Trophoblast cell (in vitro differentiated cells and primary cell): ENCODE data around the gene EMP2.

Experiments
- DNase-seq, 2 donors: peaks; one replicate each; pipeline ENCODE4 v3.0.0-alpha.2; 2016
- H2AFZ ChIP-seq: 2 replicates; pipeline ENCODE4 v1.6.1; 2013; ENCODE audit warnings: low read length, moderate library complexity, mild to moderate bottlenecking; ENCODE audit not compliant: insufficient read depth, poor library complexity
- H2AK5ac ChIP-seq: 2 replicates; pipeline ENCODE4 v1.6.1; 2013; ENCODE audit warnings: mild to moderate bottlenecking, low read length
- H2BK120ac ChIP-seq: 2 replicates; pipeline ENCODE4 v1.6.1; 2013; ENCODE audit warnings: low read length, mild to moderate bottlenecking, moderate library complexity; ENCODE audit not compliant: insufficient read depth, poor library complexity
- H2BK12ac ChIP-seq: 2 replicates; pipeline ENCODE4 v1.6.1; 2013; ENCODE audit warnings: mild to moderate bottlenecking, low read length, moderate library complexity
- H2BK5ac ChIP-seq: 2 replicates; pipeline ENCODE4 v1.6.1; 2013; ENCODE audit warnings: low read length, low read depth, moderate library complexity, mild to moderate bottlenecking; ENCODE audit not compliant: poor library complexity
- H3K14ac ChIP-seq: 2 replicates; pipeline ENCODE4 v1.6.1; 2013; ENCODE audit warnings: mild to moderate bottlenecking, low read length
- H3K18ac ChIP-seq: 2 replicates; pipeline ENCODE4 v1.6.1; 2013; ENCODE audit warnings: mild to moderate bottlenecking, low read length
- H3K23ac ChIP-seq: 2 replicates; pipeline ENCODE4 v1.6.1; 2013; ENCODE audit warnings: low read length
- H3K27ac ChIP-seq: 2 replicates; pipeline ENCODE4 v1.5.1; 2013; ENCODE audit warnings: low read depth, mild to moderate bottlenecking, inconsistent platforms, low read length, moderate library complexity
- H3K27me3 ChIP-seq: 2 replicates; pipeline ENCODE4 v1.6.1; 2013; ENCODE audit warnings: inconsistent platforms, mild to moderate bottlenecking, low read length, moderate library complexity; ENCODE audit not compliant: insufficient read depth
- H3K36me3 ChIP-seq, 2 experiments: 1 replicate in 1 of 2; 2 replicates in 1 of 2; pipeline ENCODE4 v1.6.1; 2013; ENCODE audit warnings: low read length in 2 of 2, mild to moderate bottlenecking in 2 of 2, moderate library complexity in 1 of 2; ENCODE audit not compliant: insufficient read depth in 2 of 2, control insufficient read depth in 1 of 2
- H3K4ac ChIP-seq: 2 replicates; pipeline ENCODE4 v1.6.1; 2013; ENCODE audit warnings: low read depth, mild to moderate bottlenecking, low read length, moderate library complexity
- H3K4me1 ChIP-seq, 2 experiments: 1 replicate in 1 of 2; 2 replicates in 1 of 2; pipeline ENCODE4 v1.6.1; 2013; ENCODE audit warnings: low read length in 2 of 2, mild to moderate bottlenecking in 2 of 2, moderate library complexity in 1 of 2; ENCODE audit not compliant: insufficient read depth in 2 of 2, control insufficient read depth in 1 of 2
- H3K4me2 ChIP-seq: 2 replicates; pipeline ENCODE4 v1.6.1; 2013; ENCODE audit warnings: inconsistent platforms, mild to moderate bottlenecking, low read length, moderate library complexity
- H3K4me3 ChIP-seq: 2 replicates; pipeline ENCODE4 v1.5.1; 2013; ENCODE audit warnings: mild to moderate bottlenecking, low read depth, low read length, inconsistent platforms
- H3K79me1 ChIP-seq: one replicate; pipeline ENCODE4 v1.6.1; 2013; ENCODE audit warnings: low read length
- H3K79me2 ChIP-seq: 2 replicates; pipeline ENCODE4 v1.6.1; 2013; ENCODE audit warnings: low read length, mild to moderate bottlenecking; ENCODE audit not compliant: control insufficient read depth, insufficient read depth, poor library complexity
- H3K9ac ChIP-seq: 2 replicates; pipeline ENCODE4 v1.6.1; 2013; ENCODE audit warnings: mild to moderate bottlenecking, low read length
- H3K9me3 ChIP-seq: 2 replicates; pipeline ENCODE4 v1.6.1; 2013; ENCODE audit warnings: low read depth, mild to moderate bottlenecking, control low read depth, inconsistent platforms, low read length; ENCODE audit not compliant: insufficient read depth
- H4K12ac ChIP-seq: 2 replicates; pipeline ENCODE4 v1.6.1; 2013; ENCODE audit warnings: low read depth, mild to moderate bottlenecking, low read length, moderate library complexity
- H4K8ac ChIP-seq: 2 replicates; pipeline ENCODE4 v1.6.1; 2013; ENCODE audit warnings: low read depth, mild to moderate bottlenecking, low read length, moderate library complexity
- H4K91ac ChIP-seq: one replicate; pipeline ENCODE4 v1.6.1; 2013; ENCODE audit warnings: low read depth, mild to moderate bottlenecking, low read length, moderate library complexity
- WGBS: extraction: QIAGEN DNeasy Blood & Tissue Kit; methylation state at CpG from one replicate; pipeline ENCODE4 v1.1.7; 2013; ENCODE audit warnings: missing lambda C conversion rate; ENCODE audit not compliant: insufficient read length, insufficient coverage; ENCODE audit errors: extremely low coverage; 5-methylcytosine and 5-hydroxymethylcytosine counted together

The EMP2 gene

GRCh38 chr16:10619271-10619849 is 39.0 kb upstream of the EMP2 start:
- Histone ChIP-seq H3K14ac (no peak overlapping the region), H2AFZ (no peak overlapping the region), H2BK5ac (no peak overlapping the region), H3K27me3 (no peaks in the 10 kb centered on the region), H3K9me3 (no peaks in the 10 kb centered on the region), H3K4me3 (no peak overlapping the region), H3K23ac (no peak overlapping the region), H3K27ac (no peak overlapping the region), H4K8ac (no peak overlapping the region), H2BK120ac (no peak overlapping the region), H3K18ac (no peak overlapping the region), H3K4ac (no peak overlapping the region), H3K79me2 (no peaks in the 10 kb centered on the region), H2AK5ac (no peak overlapping the region), H3K4me2 (peak overlapping the region; percentile 34), H4K91ac (no peak overlapping the region), H2BK12ac (no peak overlapping the region), H3K9ac (no peak overlapping the region), H4K12ac (no peak overlapping the region), H3K4me1 (peaks cover 21 to 33% of the 10 kb centered on the region in 2 experiments), H3K36me3 (no peaks in the 10 kb centered on the region), H3K79me1 (peaks cover 9% of the 10 kb centered on the region)
- no peak for DNase-seq
- no CpG with 5 or more reads among the region's 25 CpGs for WGBS

DNA sequence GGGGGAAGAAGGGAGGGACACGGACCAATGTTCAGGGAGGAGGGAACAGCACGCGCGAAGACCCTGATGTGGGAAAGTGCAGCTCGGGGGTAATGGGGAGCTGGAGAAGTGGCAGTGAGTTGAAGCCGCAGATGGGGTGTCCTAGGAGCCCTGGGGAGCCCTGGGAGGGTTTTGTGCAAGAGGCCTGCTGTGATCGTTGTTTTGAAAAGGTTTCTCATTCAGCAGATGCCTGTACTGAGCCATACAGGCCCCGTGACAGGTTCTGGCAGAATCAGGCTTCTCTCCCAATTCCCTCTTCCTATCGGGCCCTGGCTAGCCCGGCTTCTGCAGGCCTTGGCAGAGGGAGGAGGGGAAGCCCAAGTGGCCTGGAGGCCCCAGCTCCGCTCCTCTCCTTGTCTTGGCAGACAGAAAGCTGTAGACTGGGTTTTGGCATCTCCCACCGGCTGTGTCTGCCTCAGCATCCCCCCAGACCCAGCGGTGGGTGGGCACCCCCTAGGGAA is 38.4 kb upstream of the EMP2 start:
- Histone ChIP-seq H4K8ac (no peak overlapping the region), H3K4ac (no peak overlapping the region), H3K23ac (no peak overlapping the region), H2BK120ac (no peak overlapping the region), H3K4me2 (no peak overlapping the region), H3K79me2 (no peaks in the 10 kb centered on the region), H4K12ac (no peak overlapping the region), H3K9ac (no peak overlapping the region), H3K27ac (no peak overlapping the region), H2AK5ac (no peak overlapping the region), H3K18ac (no peak overlapping the region), H3K9me3 (no peaks in the 10 kb centered on the region), H3K4me3 (no peak overlapping the region), H3K27me3 (no peaks in the 10 kb centered on the region), H2BK12ac (no peak overlapping the region), H2AFZ (no peak overlapping the region), H4K91ac (peak overlapping the region; percentile 50), H3K36me3 (no peaks in the 10 kb centered on the region), H3K4me1 (peaks cover 21 to 33% of the 10 kb centered on the region in 2 experiments), H2BK5ac (no peak overlapping the region), H3K79me1 (peaks cover 9% of the 10 kb centered on the region), H3K14ac (no peak overlapping the region)
- WGBS = no CpG with 5 or more reads among the region's 13 CpGs
- no peak for DNase-seq

- H2BK5ac ChIP-seq = no peak overlapping the region
- no peak overlapping the region for H3K18ac ChIP-seq
- H3K79me1 ChIP-seq = peaks cover 9% of the 10 kb centered on the region
- no peak overlapping the region for H4K12ac ChIP-seq
- no peak overlapping the region for H2BK120ac ChIP-seq
- H3K27me3 ChIP-seq = no peaks in the 10 kb centered on the region
- no peak overlapping the region for H2AK5ac ChIP-seq
- H3K14ac ChIP-seq = no peak overlapping the region
- H3K4ac ChIP-seq = no peak overlapping the region
- H3K4me1 ChIP-seq = peaks cover 21 to 33% of the 10 kb centered on the region in 2 experiments
- H3K9ac ChIP-seq = no peak overlapping the region
- H3K4me2 ChIP-seq = no peak overlapping the region
- no peak overlapping the region for H4K8ac ChIP-seq
- no peak overlapping the region for H3K23ac ChIP-seq
- no peak overlapping the region for H4K91ac ChIP-seq
- H3K36me3 ChIP-seq = no peaks in the 10 kb centered on the region
- no peaks in the 10 kb centered on the region for H3K9me3 ChIP-seq
- no peaks in the 10 kb centered on the region for H3K79me2 ChIP-seq
- no peak overlapping the region for H3K27ac ChIP-seq
- no peak for DNase-seq
- no peak overlapping the region for H3K4me3 ChIP-seq
- H2BK12ac ChIP-seq = no peak overlapping the region
- WGBS = no CpG with 5 or more reads among the region's 12 CpGs
- no peak overlapping the region for H2AFZ ChIP-seq
Measured at GRCh38 chr16:10617662-10618420, 37.4 kb upstream of the EMP2 start.

DNA sequence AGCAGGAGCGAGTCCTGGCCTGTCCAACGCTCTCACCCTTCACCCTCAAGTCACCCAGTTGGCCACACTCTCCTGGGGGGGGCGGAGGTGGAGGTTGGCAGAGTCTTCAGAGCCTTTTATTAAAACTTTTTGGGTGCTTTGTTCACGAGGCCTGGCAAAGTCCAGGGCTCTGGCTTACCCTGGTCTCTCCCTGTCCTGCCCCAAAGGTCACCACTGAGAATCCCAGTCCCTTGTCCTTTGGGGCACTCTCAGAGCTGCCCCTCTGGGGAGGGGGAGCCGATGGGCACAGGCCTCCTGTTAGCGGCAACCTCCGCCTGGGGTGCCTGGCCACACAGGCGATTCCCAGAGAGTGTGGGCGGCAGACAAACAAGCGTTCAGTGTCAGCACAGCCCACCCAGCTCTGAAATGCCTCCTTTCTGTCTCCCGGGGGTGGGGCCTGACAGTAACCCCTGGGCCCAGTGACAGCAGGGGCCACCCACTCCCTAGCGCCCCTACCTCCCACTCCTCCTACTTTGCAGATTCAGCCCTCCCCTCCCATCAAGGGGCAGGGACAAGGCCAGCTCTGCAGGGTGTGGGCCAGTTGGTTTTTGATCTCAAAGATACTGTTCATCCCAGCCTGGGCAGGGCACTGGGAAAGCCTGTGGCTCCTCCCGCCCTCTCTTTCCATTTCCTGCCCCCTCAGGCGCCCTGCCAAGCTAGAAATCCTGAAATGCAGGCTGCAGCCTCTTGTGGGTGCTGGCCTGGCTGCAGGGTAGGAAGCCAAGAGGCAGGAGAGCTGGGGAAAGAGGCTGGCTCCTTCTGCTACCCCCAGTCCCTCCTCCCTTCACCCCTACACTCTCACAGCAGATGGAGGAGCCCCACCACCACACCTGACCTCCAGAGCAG is 36.6 kb upstream of the EMP2 start:
- H2AK5ac ChIP-seq = peak overlapping the region; percentile 49
- no peak overlapping the region for H3K27ac ChIP-seq
- H3K9me3 ChIP-seq = no peaks in the 10 kb centered on the region
- no peak overlapping the region for H3K9ac ChIP-seq
- peaks cover 6% of the 10 kb centered on the region for H3K79me1 ChIP-seq
- WGBS = no CpG with 5 or more reads among the region's 14 CpGs
- no peak overlapping the region for H3K4ac ChIP-seq
- no peak overlapping the region for H3K4me2 ChIP-seq
- H3K4me1 ChIP-seq = peaks cover 15 to 25% of the 10 kb centered on the region in 2 experiments
- peak overlapping the region; percentile 7 for H3K4me3 ChIP-seq
- no peak overlapping the region for H3K23ac ChIP-seq
- H2BK5ac ChIP-seq = peak overlapping the region; percentile 32
- H4K8ac ChIP-seq = peak overlapping the region; percentile 38
- peak overlapping the region; percentile 58 for H2BK120ac ChIP-seq
- peak overlapping the region; percentile 57 for H3K14ac ChIP-seq
- no peak overlapping the region for H4K12ac ChIP-seq
- DNase-seq = no peak
- peak overlapping the region; percentile 77 for H4K91ac ChIP-seq
- no peaks in the 10 kb centered on the region for H3K27me3 ChIP-seq
- H3K36me3 ChIP-seq = no peaks in the 10 kb centered on the region
- no peaks in the 10 kb centered on the region for H3K79me2 ChIP-seq
- H2BK12ac ChIP-seq = peak overlapping the region; percentile 61
- H2AFZ ChIP-seq = peak overlapping the region; percentile 38
- peak overlapping the region; percentile 35 for H3K18ac ChIP-seq
